NCI-H2029 treated with DMSO at 0.1 percent for 48 hours (cell line): ENCODE data around the gene RHEB.
A peak's percentile ranks its signal among the peaks of the same experiment; 100 is the strongest.

Experiments
- DNase-seq: peaks from one replicate; lab custom pipeline; 2025; lab: John Stamatoyannopoulos, UW

Gene RHEB

GRCh38 chr7:151431768-151432311 lies 87.9 kb downstream of the RHEB start:
- no peak for DNase-seq

- no peak for DNase-seq
Observed at GRCh38 chr7:151431281-151431767, 88.4 kb downstream of the RHEB start.

GRCh38 chr7:151430391-151431205 lies 89.1 kb downstream of the RHEB start:
- DNase-seq, result no peak

GRCh38 chr7:151429560-151430331 lies 89.9 kb downstream of the RHEB start:
- DNase-seq, result peak; percentile 98

GRCh38 chr7:151429237-151429559 lies 90.5 kb downstream of the RHEB start:
- DNase-seq, result no peak

- peak; percentile 39 for DNase-seq
Observed at GRCh38 chr7:151428378-151429236, 91.1 kb downstream of the RHEB start.

- DNase-seq, result peak; percentile 60
Observed at GRCh38 chr7:151427705-151428377, 91.9 kb downstream of the RHEB start.

- DNase-seq, result no peak
Observed at GRCh38 chr7:151426904-151427704, 92.6 kb downstream of the RHEB start.

- DNase-seq, result peak; percentile 33
Observed at GRCh38 chr7:151426441-151426903, 93.2 kb downstream of the RHEB start.

GRCh38 chr7:151425670-151426440 lies 93.8 kb downstream of the RHEB start:
- DNase-seq, result no peak

GRCh38 chr7:151424799-151425198 lies 94.9 kb downstream of the RHEB start:
- no peak for DNase-seq

GRCh38 chr7:151423936-151424335 lies 95.8 kb downstream of the RHEB start:
- no peak for DNase-seq

- no peak for DNase-seq
Observed at GRCh38 chr7:151423226-151423625, 96.5 kb downstream of the RHEB start.

GRCh38 chr7:151422212-151422611 lies 97.5 kb downstream of the RHEB start:
- DNase-seq, result no peak

- DNase-seq, result no peak
Observed at GRCh38 chr7:151420144-151420543, 99.6 kb downstream of the RHEB start.

- no peak for DNase-seq
Observed at GRCh38 chr7:151416941-151417315, 102.8 kb downstream of the RHEB start.

- no peak for DNase-seq
Observed at GRCh38 chr7:151416112-151416940, 103.4 kb downstream of the RHEB start.
